ENCODE data around the gene DOK3.
A peak's percentile ranks its signal among the peaks of the same experiment; 100 is the strongest.

DNA sequence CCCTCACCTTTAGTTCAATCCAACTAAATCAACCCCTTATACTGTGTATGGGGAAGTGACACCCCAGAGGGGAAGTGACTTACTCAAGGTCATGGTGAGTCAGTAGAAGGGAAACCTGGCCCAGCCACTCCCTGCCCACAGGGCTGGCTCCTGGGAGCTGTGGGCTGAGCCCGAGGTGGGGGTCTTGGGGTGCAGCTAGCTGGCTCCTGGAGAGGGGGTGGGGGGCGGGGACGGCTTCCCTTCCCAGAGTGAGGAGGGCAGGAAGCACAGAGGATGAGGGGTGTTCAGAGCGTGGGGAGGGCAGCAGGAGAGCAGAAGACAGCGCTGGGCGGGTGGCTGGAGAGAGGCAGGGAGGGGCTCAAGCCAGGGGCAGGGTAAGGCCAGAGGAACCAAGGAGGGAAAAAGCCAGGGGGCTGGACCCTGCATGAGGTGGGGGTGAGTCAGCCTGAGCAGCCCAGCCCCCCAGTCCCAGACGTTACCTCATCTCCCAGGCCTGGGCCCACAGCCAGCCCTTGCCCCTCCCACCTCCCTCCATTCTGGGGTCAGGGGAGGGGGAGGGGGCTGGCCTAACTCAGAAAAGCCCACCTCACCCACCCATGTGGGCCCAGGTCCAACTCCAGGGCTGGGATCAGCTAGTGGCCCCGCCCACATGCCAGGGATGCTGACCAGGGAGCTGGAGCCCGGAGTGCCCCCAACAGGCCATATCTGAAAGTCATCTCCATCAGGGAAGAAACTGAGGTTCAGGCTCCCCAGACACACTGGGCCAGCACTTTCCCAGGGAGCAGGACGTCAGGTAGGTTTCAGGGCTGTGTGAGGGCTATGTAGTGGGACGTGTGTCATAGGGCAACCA lies 15.1 kb downstream of the DOK3 start:
- TF ChIP-seq TAF1 (IDR thresholded peaks at IDR 0.05; ENCODE audit: borderline replicate concordance, insufficient read depth, low read length) (no peak), POLR2AphosphoS5 (IDR thresholded peaks at IDR 0.05; ENCODE audit: low read depth, low read length) (peak; percentile 44; the same call in 1 of the 2 replicates), SIN3A (IDR thresholded peaks at IDR 0.05; ENCODE audit: borderline replicate concordance, insufficient read depth, low read length) (no peak), FOXP2 (optimal IDR thresholded peaks at IDR 0.05; ENCODE audit: borderline replicate concordance, extremely low read depth, extremely low read length, insufficient read depth) (no peak)
- TF ChIP-seq, protein P1, sequence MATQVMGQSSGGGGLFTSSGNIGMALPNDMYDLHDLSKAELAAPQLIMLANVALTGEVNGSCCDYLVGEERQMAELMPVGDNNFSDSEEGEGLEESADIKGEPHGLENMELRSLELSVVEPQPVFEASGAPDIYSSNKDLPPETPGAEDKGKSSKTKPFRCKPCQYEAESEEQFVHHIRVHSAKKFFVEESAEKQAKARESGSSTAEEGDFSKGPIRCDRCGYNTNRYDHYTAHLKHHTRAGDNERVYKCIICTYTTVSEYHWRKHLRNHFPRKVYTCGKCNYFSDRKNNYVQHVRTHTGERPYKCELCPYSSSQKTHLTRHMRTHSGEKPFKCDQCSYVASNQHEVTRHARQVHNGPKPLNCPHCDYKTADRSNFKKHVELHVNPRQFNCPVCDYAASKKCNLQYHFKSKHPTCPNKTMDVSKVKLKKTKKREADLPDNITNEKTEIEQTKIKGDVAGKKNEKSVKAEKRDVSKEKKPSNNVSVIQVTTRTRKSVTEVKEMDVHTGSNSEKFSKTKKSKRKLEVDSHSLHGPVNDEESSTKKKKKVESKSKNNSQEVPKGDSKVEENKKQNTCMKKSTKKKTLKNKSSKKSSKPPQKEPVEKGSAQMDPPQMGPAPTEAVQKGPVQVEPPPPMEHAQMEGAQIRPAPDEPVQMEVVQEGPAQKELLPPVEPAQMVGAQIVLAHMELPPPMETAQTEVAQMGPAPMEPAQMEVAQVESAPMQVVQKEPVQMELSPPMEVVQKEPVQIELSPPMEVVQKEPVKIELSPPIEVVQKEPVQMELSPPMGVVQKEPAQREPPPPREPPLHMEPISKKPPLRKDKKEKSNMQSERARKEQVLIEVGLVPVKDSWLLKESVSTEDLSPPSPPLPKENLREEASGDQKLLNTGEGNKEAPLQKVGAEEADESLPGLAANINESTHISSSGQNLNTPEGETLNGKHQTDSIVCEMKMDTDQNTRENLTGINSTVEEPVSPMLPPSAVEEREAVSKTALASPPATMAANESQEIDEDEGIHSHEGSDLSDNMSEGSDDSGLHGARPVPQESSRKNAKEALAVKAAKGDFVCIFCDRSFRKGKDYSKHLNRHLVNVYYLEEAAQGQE (IDR thresholded peaks at IDR 0.05; ENCODE audit: insufficient read depth in 1 of 2, low read depth in 2 of 2, low read length in 2 of 2): no peak

Measured in PFSK-1 (cell line).